H1 (cell line): ENCODE data around the gene SCGN. TPM values are rescaled to one million over a fixed set of nuclear protein-coding genes. Genes with fewer than 3 reads are reported as not detected.

ENCODE experiments used
- CTCF ChIA-PET: fragments of 300-600 bp; sonication (Branson Sonifier 250); formaldehyde crosslinking; loops from one replicate; lab custom pipeline; 2021; ENCODE audit not compliant: partially characterized antibody; lab: Charles Lee
- POLR2A ChIA-PET: fragments of 300-600 bp; sonication (Branson Sonifier 250); formaldehyde crosslinking; loops from one replicate; lab custom pipeline; 2021; ENCODE audit warnings: inconsistent platforms; ENCODE audit not compliant: partially characterized antibody; lab: Charles Lee
- DNase-seq, 2 experiments: peaks; one replicate each; pipeline versions ENCODE4 v3.0.0 to v3.0.0-alpha.2; 2010 to 2022; ENCODE audit warnings: low spot score in 2 of 2, low read depth in 1 of 2, mixed read lengths in 1 of 2
- FAIRE-seq: peaks from 2 replicates; lab custom pipeline; 2011; peaks lifted over from hg19 to GRCh38; lab: Jason Lieb, UNC
- H2AFZ ChIP-seq: 2 replicates; pipeline ENCODE4 v1.8.1; 2012; ENCODE audit warnings: low read length, inconsistent platforms
- H2AK5ac ChIP-seq: 2 replicates; pipeline ENCODE4 v1.6.1; 2013; ENCODE audit warnings: low read depth, low read length
- H2BK120ac ChIP-seq: replicated peaks from 2 replicates; pipeline ENCODE3; 2013; ENCODE audit warnings: low read depth, low read length, inconsistent platforms
- H2BK12ac ChIP-seq: 2 replicates; pipeline ENCODE4 v1.6.1; 2013; ENCODE audit warnings: low read depth, low read length
- H2BK15ac ChIP-seq: 2 replicates; pipeline ENCODE4 v1.6.1; 2013; ENCODE audit warnings: low read length
- H2BK20ac ChIP-seq: 2 replicates; pipeline ENCODE4 v1.6.1; 2013; ENCODE audit warnings: low read length
- H2BK5ac ChIP-seq: 2 replicates; pipeline ENCODE4 v1.6.1; 2013; ENCODE audit warnings: low read depth, low read length
- H3K14ac ChIP-seq: 2 replicates; pipeline ENCODE4 v1.6.1; 2013; ENCODE audit warnings: inconsistent platforms; ENCODE audit not compliant: insufficient read length
- H3K18ac ChIP-seq: 2 replicates; pipeline ENCODE4 v1.6.1; 2013; ENCODE audit warnings: low read length; ENCODE audit errors: extremely low read depth
- H3K23ac ChIP-seq: 2 replicates; pipeline ENCODE4 v1.6.1; 2013; ENCODE audit warnings: inconsistent platforms; ENCODE audit not compliant: insufficient read length
- H3K23me2 ChIP-seq: 2 replicates; pipeline ENCODE4 v1.6.1; 2013; ENCODE audit warnings: low read depth, low read length
- H3K27ac ChIP-seq: 2 replicates; pipeline ENCODE4 v1.6.1; 2011; ENCODE audit warnings: low read depth, low read length, inconsistent platforms
- H3K27me3 ChIP-seq, 4 experiments: replicated peaks in 1 of 4; 1 replicate in 1 of 4; 2 replicates in 3 of 4; pipeline versions ENCODE4 v1.6.1 to v1.8.1; 2011 to 2013; ENCODE audit warnings: low read length in 3 of 4, mild to moderate bottlenecking in 3 of 4, inconsistent platforms in 2 of 4, mixed read lengths in 2 of 4, moderate library complexity in 1 of 4; ENCODE audit not compliant: control insufficient read depth in 3 of 4, insufficient read depth in 3 of 4; ENCODE audit errors: extremely low read depth in 1 of 4
- H3K36me3 ChIP-seq, 4 experiments: 2 replicates each; pipeline versions ENCODE4 v1.6.1 to v1.8.1; 2011 to 2013; ENCODE audit warnings: mild to moderate bottlenecking in 4 of 4, low read length in 3 of 4, moderate library complexity in 2 of 4, control low read depth in 1 of 4, inconsistent platforms in 1 of 4; ENCODE audit not compliant: insufficient read depth in 4 of 4, control insufficient read depth in 2 of 4
- H3K4ac ChIP-seq: replicated peaks from 2 replicates; pipeline ENCODE3; 2013; ENCODE audit warnings: low read length, low read depth, mixed read lengths, inconsistent platforms; ENCODE audit not compliant: insufficient read length
- H3K4me1 ChIP-seq, 4 experiments: replicated peaks in 1 of 4; 1 replicate in 1 of 4; 2 replicates in 3 of 4; pipeline versions ENCODE4 v1.6.1 to v1.8.1; 2011 to 2013; ENCODE audit warnings: low read length in 3 of 4, inconsistent platforms in 2 of 4, mixed read lengths in 1 of 4; ENCODE audit not compliant: insufficient read depth in 4 of 4, control insufficient read depth in 3 of 4
- H3K4me2 ChIP-seq, 2 experiments: 2 replicates each; pipeline versions ENCODE4 v1.6.1 to v1.8.1; 2011 to 2013; ENCODE audit warnings: low read depth in 2 of 2, low read length in 2 of 2, control low read depth in 1 of 2, inconsistent platforms in 1 of 2, mild to moderate bottlenecking in 1 of 2; ENCODE audit not compliant: insufficient read depth in 1 of 2
- H3K4me3 ChIP-seq, 4 experiments: fragments of 200-600, 300-600 bp in 1 of 4; sonication (generic), shearing (Covaris generic), sonication (Bioruptor Twin) in 1 of 4; 2 replicates each; pipeline versions ENCODE4 v1.5.1 to v1.8.1; 2011 to 2016; ENCODE audit warnings: low read length in 4 of 4, low read depth in 3 of 4, control low read depth in 2 of 4, inconsistent platforms in 2 of 4, mild to moderate bottlenecking in 2 of 4, mixed read lengths in 1 of 4, moderate library complexity in 1 of 4; ENCODE audit not compliant: insufficient read depth in 2 of 4; ENCODE audit errors: extremely low read depth in 1 of 4
- H3K56ac ChIP-seq: replicated peaks from 2 replicates; pipeline ENCODE3; 2013; ENCODE audit warnings: low read depth, mild to moderate bottlenecking, mixed read lengths, low read length, inconsistent platforms; ENCODE audit not compliant: insufficient read length
- H3K79me1 ChIP-seq: 2 replicates; pipeline ENCODE4 v1.6.1; 2013; ENCODE audit warnings: low read depth, low read length, control low read depth
- H3K79me2 ChIP-seq, 2 experiments: 2 replicates each; pipeline versions ENCODE4 v1.6.1 to v1.8.1; 2012 to 2013; ENCODE audit warnings: low read length in 2 of 2, mild to moderate bottlenecking in 2 of 2, inconsistent platforms in 1 of 2; ENCODE audit not compliant: insufficient read depth in 2 of 2, control insufficient read depth in 1 of 2
- H3K9ac ChIP-seq, 4 experiments: replicated peaks in 1 of 4; 1 replicate in 1 of 4; 2 replicates in 3 of 4; pipeline versions ENCODE4 v1.6.1 to v1.8.1; 2011 to 2013; ENCODE audit warnings: low read depth in 3 of 4, low read length in 3 of 4, control low read depth in 2 of 4, mild to moderate bottlenecking in 2 of 4, moderate library complexity in 2 of 4, inconsistent platforms in 1 of 4; ENCODE audit errors: extremely low read depth in 1 of 4
- H3K9me3 ChIP-seq, 2 experiments: 2 replicates each; pipeline versions ENCODE4 v1.6.1 to v1.8.1; 2012 to 2013; ENCODE audit warnings: mild to moderate bottlenecking in 2 of 2, moderate library complexity in 2 of 2, control low read depth in 1 of 2, inconsistent platforms in 1 of 2, low read depth in 1 of 2, low read length in 1 of 2, mixed read lengths in 1 of 2; ENCODE audit not compliant: insufficient read depth in 2 of 2
- H4K20me1 ChIP-seq, 2 experiments: replicated peaks in 1 of 2; 2 replicates each; pipeline versions ENCODE3 to v1.8.1; 2011 to 2013; ENCODE audit warnings: inconsistent platforms in 2 of 2, low read length in 2 of 2, mild to moderate bottlenecking in 1 of 2; ENCODE audit not compliant: insufficient read depth in 2 of 2, control insufficient read depth in 1 of 2
- H4K5ac ChIP-seq: 2 replicates; pipeline ENCODE4 v1.6.1; 2013; ENCODE audit warnings: low read length, low read depth, mixed read lengths, inconsistent platforms; ENCODE audit not compliant: insufficient read length
- H4K8ac ChIP-seq: 2 replicates; pipeline ENCODE4 v1.8.0; 2013; ENCODE audit warnings: mild to moderate bottlenecking, moderate library complexity, low read length, inconsistent platforms; ENCODE audit not compliant: insufficient read depth; ENCODE audit errors: extremely low read depth
- H4K91ac ChIP-seq: replicated peaks from 2 replicates; pipeline ENCODE3; 2013; ENCODE audit warnings: low read length, mixed read lengths, inconsistent platforms; ENCODE audit not compliant: insufficient read length
- ATF2 ChIP-seq: IDR thresholded peaks from 2 replicates; pipeline ENCODE4 v1.6.1; 2012; ENCODE audit warnings: low read length, inconsistent platforms
- EGR1 ChIP-seq: IDR thresholded peaks from 2 replicates; pipeline ENCODE4 v1.6.1; 2011; ENCODE audit warnings: low read depth, low read length, borderline replicate concordance
- EZH2 ChIP-seq: fragments of 200-600 bp; sonication (generic); IDR thresholded peaks from 2 replicates; pipeline ENCODE4 v1.7.1; 2012; ENCODE audit warnings: low read depth, mild to moderate bottlenecking, moderate library complexity, low read length, inconsistent platforms; ENCODE audit not compliant: severe bottlenecking
- SP2 ChIP-seq: IDR thresholded peaks from 2 replicates; pipeline ENCODE4 v1.6.1; 2012; ENCODE audit warnings: mild to moderate bottlenecking, low read length, inconsistent platforms
- SRF ChIP-seq: IDR thresholded peaks from 2 replicates; pipeline ENCODE4 v1.6.1; 2011; ENCODE audit warnings: mild to moderate bottlenecking, low read depth, low read length, moderate library complexity
- SUZ12 ChIP-seq: fragments of 200-600 bp; sonication (generic); IDR thresholded peaks from 2 replicates; pipeline ENCODE4 v1.6.1; 2012; ENCODE audit warnings: mild to moderate bottlenecking, inconsistent platforms, low read length, moderate library complexity, mixed read lengths
- WGBS, 2 experiments: shearing (Covaris generic) in 1 of 2; methylation state at CpG; one replicate each; pipeline versions ENCODE4 v1.1.6 to v1.1.7; 2013 to 2015; ENCODE audit warnings: low lambda C conversion rate in 2 of 2, mixed read lengths in 2 of 2, inconsistent platforms in 1 of 2, low coverage in 1 of 2, missing lambda C conversion rate in 1 of 2; ENCODE audit not compliant: insufficient replicate concordance in 2 of 2, insufficient coverage in 1 of 2, insufficient read length in 1 of 2; ENCODE audit errors: extremely low coverage in 1 of 2, missing lambda C conversion rate in 1 of 2; 5-methylcytosine and 5-hydroxymethylcytosine counted together
- polyA plus RNA-seq, 7 experiments: library from polyadenylated mRNA; depleted of rRNA in 3 of 7; stranded (reverse) in 5 of 7; unstranded in 2 of 7; fragments of >200 nt in 5 of 7; fragments of 200-250 nt in 2 of 7; gene quantifications; 1 replicate in 5 of 7; 2 replicates in 1 of 7; 4 replicates in 1 of 7; pipeline versions ENCODE4 v1.2.1 to v1.2.3, GENCODE V29; 2011 to 2013; ENCODE audit warnings: missing spikeins in 2 of 7, mixed read lengths in 2 of 7
- total RNA-seq: library from RNA; stranded (reverse); fragmentation: NEBNext Ultra II Directional; extraction: Animal tissue kit (Norgen Biotek cat#: 25700); gene quantifications from 2 replicates; pipeline ENCODE4 v1.2.1, GENCODE V29; 2021
- TF ChIP-seq, protein P1 (sequence below): IDR thresholded peaks from 2 replicates; pipeline ENCODE4 v1.6.1; 2011; ENCODE audit warnings: low read length, improper control_type of control experiment

SCGN gene
- total and polyA plus RNA-seq, 2 of the 8 experiments (the other 6 are each of a cell fraction or from before 2014, with no cell fraction given), result not detected

DNA sequence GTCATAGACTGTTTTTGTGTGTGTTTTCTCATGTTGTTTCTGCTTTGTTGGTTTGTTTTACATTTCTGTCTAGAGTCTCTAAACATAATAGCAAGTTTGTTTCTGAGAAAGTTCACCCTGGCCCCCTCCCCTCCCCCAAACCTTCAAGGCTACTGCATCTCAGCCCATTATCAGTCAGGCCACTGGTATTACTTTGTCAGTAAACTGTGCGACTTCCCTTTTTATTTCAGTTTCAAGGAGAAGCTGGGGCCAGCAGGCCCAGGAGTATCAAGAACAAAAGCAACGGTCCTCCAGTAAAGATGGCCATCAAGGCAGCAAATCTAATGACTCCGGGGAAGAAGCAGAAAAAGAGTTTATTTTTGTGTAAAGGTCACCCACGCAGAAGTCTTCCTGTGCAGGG, 32.8 kb upstream of the SCGN start:
- H4K8ac ChIP-seq, result no peak overlapping the region
- no peak overlapping the region for H3K23ac ChIP-seq
- WGBS, 2 experiments, result 86% methylated on average over 4 of the region's 4 CpGs; no CpG with 5 or more reads in 1 of the 2 experiments
- no peaks in the 10 kb centered on the region for H4K20me1 ChIP-seq
- no peak overlapping the region for H2BK20ac ChIP-seq
- H3K27ac ChIP-seq, result no peak overlapping the region
- H3K23me2 ChIP-seq, result no peaks in the 10 kb centered on the region
- CTCF ChIA-PET, result interaction anchor here (0.9 to 1.4 kb wide), 2 partner anchors 99 to 399 kb away, joined by 3 to 4 read pairs; no protein-coding TSS in a partner anchor
- POLR2A ChIA-PET, result interaction anchor here (1.0 kb wide), 1 partner anchor 14 kb away, joined by 3 read pairs; no protein-coding TSS in a partner anchor
- no peak overlapping the region for H4K5ac ChIP-seq
- no peak overlapping the region for H2BK5ac ChIP-seq
- no peak overlapping the region for H2BK15ac ChIP-seq
- H2AFZ ChIP-seq, result no peak overlapping the region
- H3K4me1 ChIP-seq, result no peaks in the 10 kb centered on the region
- H3K4me3 ChIP-seq, result no peak overlapping the region
- H3K36me3 ChIP-seq, result peaks cover 0 to 7% (median 0%) of the 10 kb centered on the region in 4 experiments; a peak in 2 of 8 replicates
- H2AK5ac ChIP-seq, result no peak overlapping the region
- H3K9me3 ChIP-seq, result no peaks in the 10 kb centered on the region
- H3K14ac ChIP-seq, result no peak overlapping the region
- no peak overlapping the region for H4K91ac ChIP-seq
- no peaks in the 10 kb centered on the region for H3K79me2 ChIP-seq
- no peak for DNase-seq
- no peaks in the 10 kb centered on the region for H3K79me1 ChIP-seq
- TF ChIP-seq, protein P1, sequence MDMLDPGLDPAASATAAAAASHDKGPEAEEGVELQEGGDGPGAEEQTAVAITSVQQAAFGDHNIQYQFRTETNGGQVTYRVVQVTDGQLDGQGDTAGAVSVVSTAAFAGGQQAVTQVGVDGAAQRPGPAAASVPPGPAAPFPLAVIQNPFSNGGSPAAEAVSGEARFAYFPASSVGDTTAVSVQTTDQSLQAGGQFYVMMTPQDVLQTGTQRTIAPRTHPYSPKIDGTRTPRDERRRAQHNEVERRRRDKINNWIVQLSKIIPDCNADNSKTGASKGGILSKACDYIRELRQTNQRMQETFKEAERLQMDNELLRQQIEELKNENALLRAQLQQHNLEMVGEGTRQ, result no peak
- TF ChIP-seq SUZ12, result no peak
- no peak for TF ChIP-seq SRF
- TF ChIP-seq SP2, result no peak
- no peak for TF ChIP-seq EGR1
- no peak for TF ChIP-seq ATF2
- TF ChIP-seq EZH2, result no peak
- no peak overlapping the region for H2BK12ac ChIP-seq
- no peaks in the 10 kb centered on the region for H3K27me3 ChIP-seq
- H3K4me2 ChIP-seq, result no peak overlapping the region
- no peak overlapping the region for H3K18ac ChIP-seq
- no peak overlapping the region for H2BK120ac ChIP-seq
- H3K9ac ChIP-seq, result no peak overlapping the region
- H3K4ac ChIP-seq, result no peak overlapping the region
- FAIRE-seq, result no peak
- H3K56ac ChIP-seq, result no peak overlapping the region
